Heart left ventricle (tissue), 16 donors: Measurements from ENCODE around the gene BMPER. TPM values are rescaled to one million over a fixed set of nuclear protein-coding genes. Genes with fewer than 3 reads are reported as not detected.

Experiments used
- ATAC-seq, 4 donors: fragments of 200-7000 bp; cut with Tn5 transposase; one replicate each; pipeline ENCODE4 v1.9.1; 2020 to 2022; ENCODE audit warnings: moderate library complexity in 4 of 4, mild to moderate bottlenecking in 3 of 4, moderate number of reproducible peaks in 1 of 4
- DNase-seq, 5 donors: peaks; one replicate each; pipeline ENCODE4 v3.0.0-alpha.2; 2020
- H3K27ac ChIP-seq, 12 donors: fragments of 200-600 bp; sonication (generic) in 4 of 12; one replicate each; pipeline versions ENCODE4 v1.5.0 to v1.8.0; 2016 to 2022; ENCODE audit warnings: mild to moderate bottlenecking in 2 of 12
- H3K27me3 ChIP-seq, 9 donors: fragments of 200-600 bp; sonication (generic) in 2 of 9; one replicate each; pipeline versions ENCODE4 v1.5.1 to v1.8.0; 2016 to 2022; ENCODE audit warnings: mild to moderate bottlenecking in 3 of 9
- H3K36me3 ChIP-seq, 9 donors: fragments of 200-600 bp; sonication (generic) in 2 of 9; one replicate each; pipeline versions ENCODE4 v1.5.0 to v1.8.0; 2018 to 2022; ENCODE audit warnings: mild to moderate bottlenecking in 2 of 9
- H3K4me1 ChIP-seq, 12 donors: fragments of 200-600 bp; sonication (generic) in 4 of 12; one replicate each; pipeline versions ENCODE4 v1.5.0 to v1.8.0; 2016 to 2022; ENCODE audit warnings: mild to moderate bottlenecking in 3 of 12
- H3K4me3 ChIP-seq, 12 donors: fragments of 200-600 bp; sonication (generic) in 4 of 12; one replicate each; pipeline versions ENCODE4 v1.5.0 to v1.8.0; 2017 to 2022; ENCODE audit warnings: mild to moderate bottlenecking in 9 of 12, moderate library complexity in 4 of 12
- H3K9me3 ChIP-seq, 12 donors: fragments of 200-600 bp; sonication (generic) in 4 of 12; one replicate each; pipeline versions ENCODE4 v1.5.0 to v1.8.0; 2016 to 2022; ENCODE audit warnings: mild to moderate bottlenecking in 1 of 12
- POLR2A ChIP-seq, 2 donors: fragments of 450-650 bp; IDR thresholded peaks; one replicate each; pipeline ENCODE4 v1.6.1; 2017; ENCODE audit warnings: antibody characterized with exemption in 2 of 2, mild to moderate bottlenecking in 2 of 2, moderate library complexity in 2 of 2
- WGBS, 4 donors: extraction: QIAGEN DNeasy Blood & Tissue Kit in 2 of 4; methylation state at CpG; one replicate each; pipeline versions ENCODE4 v1.1.5 to v1.1.7; 2013 to 2018; 5-methylcytosine and 5-hydroxymethylcytosine counted together
- intact Hi-C, 10 donors: fragments of 100-400 bp; cut with DNase I; formaldehyde crosslinking; loops; one replicate each; pipeline versions ENCODE4 v1.11.1 to v1.14.2; 2022
- polyA plus RNA-seq, 2 donors: library from polyadenylated mRNA; stranded (reverse); fragments of 200-250 nt; gene quantifications; one replicate each; pipeline ENCODE4 v1.2.3, GENCODE V29; 2013
- total RNA-seq, 9 donors: library from RNA; depleted of rRNA in 2 of 9; stranded (reverse); fragments of >200 nt in 2 of 9; fragmentation: NEBNext Ultra II Directional in 3 of 9; extraction: Animal tissue kit (Norgen Biotek cat#: 25700) in 3 of 9; gene quantifications; one replicate each; pipeline versions ENCODE4 v1.1.0 to v1.2.4, GENCODE V29; 2016 to 2023
- TF ChIP-seq, protein P1 (sequence below), 12 donors: fragments of 200-600 bp; sonication (generic) in 4 of 12; IDR thresholded peaks; one replicate each; pipeline versions ENCODE4 v1.5.0 to v1.8.0; 2018 to 2022; ENCODE audit warnings: antibody characterized with exemption in 12 of 12, mild to moderate bottlenecking in 5 of 12
- donor health status: ischemic (EF 13 %, LVEDD 7.1; RV severe dilation, severe dysfunction).
- donor health status: healthy with polysubstance abuse.
- donor health status: DM: no; HTN: yes; CAD: no.
- donor health status: DM: no; HTN: no; CAD: no.
- donor health status: ischemic (EF 25% LVEDD 6.9; RV normal size, moderate dysfunction).
- donor health status: ischemic (EF 25% LVEDD 5.7; RV mildly dilated, moderate dysfunction).
- donor health status: healthy.
- donor health status: DM: yes; HTN: yes; CAD: no.
- donor health status: ischemic (EF 35%, LVEDD 5.7; RV mildly dilated, moderate dysfunction).
- donor health status: nonischemic (EF 11% LVEDD 7.7; RV severe dilation, severe dysfunction).
- donor health status: DM: yes; HTN: yes; CAD: no.
- donor health status: PGD.
- donor health status: ischemic (EF 29% LVEDD 5.4; RV normal size, mild dysfunction).
- donor health status: nonischemic (EF 23%, LVEDD 6.1; RV moderate dilation, normal function).

Gene BMPER
- total and polyA plus RNA-seq, 11 donors: 0.05 to 4.2 (median 0.85) TPM

GRCh38 chr7:34096198-34096651 is 190.9 kb downstream of the BMPER start:
- intact Hi-C loops: loop anchor here in 1 of 10 donors (10.0 kb wide), 1 partner anchor 69 kb away; no protein-coding TSS in a partner anchor

GRCh38 chr7:34096777-34097176 is 191.4 kb downstream of the BMPER start:
- intact Hi-C loops: loop anchor here in 1 of 10 donors (10.0 kb wide), 1 partner anchor 68 kb away; no protein-coding TSS in a partner anchor
- DNase-seq (no peak), ATAC-seq (no peak)
- TF ChIP-seq, protein P1, sequence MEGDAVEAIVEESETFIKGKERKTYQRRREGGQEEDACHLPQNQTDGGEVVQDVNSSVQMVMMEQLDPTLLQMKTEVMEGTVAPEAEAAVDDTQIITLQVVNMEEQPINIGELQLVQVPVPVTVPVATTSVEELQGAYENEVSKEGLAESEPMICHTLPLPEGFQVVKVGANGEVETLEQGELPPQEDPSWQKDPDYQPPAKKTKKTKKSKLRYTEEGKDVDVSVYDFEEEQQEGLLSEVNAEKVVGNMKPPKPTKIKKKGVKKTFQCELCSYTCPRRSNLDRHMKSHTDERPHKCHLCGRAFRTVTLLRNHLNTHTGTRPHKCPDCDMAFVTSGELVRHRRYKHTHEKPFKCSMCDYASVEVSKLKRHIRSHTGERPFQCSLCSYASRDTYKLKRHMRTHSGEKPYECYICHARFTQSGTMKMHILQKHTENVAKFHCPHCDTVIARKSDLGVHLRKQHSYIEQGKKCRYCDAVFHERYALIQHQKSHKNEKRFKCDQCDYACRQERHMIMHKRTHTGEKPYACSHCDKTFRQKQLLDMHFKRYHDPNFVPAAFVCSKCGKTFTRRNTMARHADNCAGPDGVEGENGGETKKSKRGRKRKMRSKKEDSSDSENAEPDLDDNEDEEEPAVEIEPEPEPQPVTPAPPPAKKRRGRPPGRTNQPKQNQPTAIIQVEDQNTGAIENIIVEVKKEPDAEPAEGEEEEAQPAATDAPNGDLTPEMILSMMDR (IDR thresholded peaks at IDR 0.05): no peak
- no peak for TF ChIP-seq POLR2A (IDR thresholded peaks at IDR 0.05)
- 55 to 84% (median 78%) methylated on average over 2 of the region's 2 CpGs for WGBS, 4 donors
- no peaks in the 10 kb centered on the region for H3K27me3 ChIP-seq
- no peaks in the 10 kb centered on the region for H3K36me3 ChIP-seq
- H3K27ac ChIP-seq: no peak overlapping the region
- peaks cover 0 to 8% (median 0%) of the 10 kb centered on the region in 12 donors for H3K4me1 ChIP-seq
- peaks cover 0 to 9% (median 0%) of the 10 kb centered on the region in 12 donors for H3K9me3 ChIP-seq
- H3K4me3 ChIP-seq: no peak overlapping the region

More at GRCh38 chr7:34096198-34096651, 190.9 kb downstream of the BMPER start:
- DNase-seq (peak; percentile 23 to 82 (median 66)), ATAC-seq (peak; percentile 24 to 95 (median 89))
- TF ChIP-seq, protein P1 (IDR thresholded peaks at IDR 0.05): no peak
- TF ChIP-seq POLR2A (IDR thresholded peaks at IDR 0.05): no peak
- Histone ChIP-seq H3K4me3 (no peak overlapping the region), H3K27me3 (no peaks in the 10 kb centered on the region), H3K9me3 (peaks cover 0 to 9% (median 0%) of the 10 kb centered on the region in 12 donors), H3K4me1 (peaks cover 0 to 8% (median 0%) of the 10 kb centered on the region in 12 donors), H3K27ac (peak overlapping the region in 5 of 12 donors; percentile 11 to 39 (median 22)), H3K36me3 (no peaks in the 10 kb centered on the region)
- WGBS, 4 donors: 58 to 76% (median 66%) methylated on average over 4 of the region's 4 CpGs

- Histone ChIP-seq H3K4me1 (peaks cover 0 to 8% (median 0%) of the 10 kb centered on the region in 12 donors), H3K27ac (no peak overlapping the region), H3K4me3 (no peak overlapping the region), H3K36me3 (no peaks in the 10 kb centered on the region), H3K9me3 (no peaks in the 10 kb centered on the region), H3K27me3 (no peaks in the 10 kb centered on the region)
- TF ChIP-seq, protein P1 (IDR thresholded peaks at IDR 0.05): no peak
- TF ChIP-seq POLR2A (IDR thresholded peaks at IDR 0.05): no peak
- WGBS, 4 donors: 74 to 91% (median 79%) methylated on average over 4 of the region's 4 CpGs
- DNase-seq: no peak
- intact Hi-C loops: no loop called here
- no peak for ATAC-seq
These were observed 195.3 kb downstream of the BMPER start for GRCh38 chr7:34100661-34101060.

GRCh38 chr7:34104115-34104514 is 198.8 kb downstream of the BMPER start:
- intact Hi-C loops: no loop called here
- peaks cover 0 to 14% (median 0%) of the 10 kb centered on the region in 12 donors for H3K4me1 ChIP-seq
- no peaks in the 10 kb centered on the region for H3K9me3 ChIP-seq
- ATAC-seq: no peak
- TF ChIP-seq, protein P1 (IDR thresholded peaks at IDR 0.05): no peak
- no peak for TF ChIP-seq POLR2A (IDR thresholded peaks at IDR 0.05)
- no peak for DNase-seq
- H3K4me3 ChIP-seq: no peak overlapping the region
- no peaks in the 10 kb centered on the region for H3K27me3 ChIP-seq
- H3K27ac ChIP-seq: no peak overlapping the region
- 62 to 77% (median 69%) methylated on average over 6 of the region's 6 CpGs for WGBS, 4 donors
- no peaks in the 10 kb centered on the region for H3K36me3 ChIP-seq
